Osteoblast (primary cell): Measurements from ENCODE around the gene DEFB125. TPM values are rescaled to one million over a fixed set of nuclear protein-coding genes. Genes with fewer than 3 reads are reported as not detected.

Experiments
- DNase-seq: peaks from one replicate; pipeline ENCODE4 v3.0.0; 2011; ENCODE audit warnings: low spot score, mixed read lengths; ENCODE audit not compliant: insufficient read length; ENCODE audit errors: missing footprints
- H2AFZ ChIP-seq: 2 replicates; pipeline ENCODE4 v1.6.0; 2011; ENCODE audit warnings: mild to moderate bottlenecking, low read length
- H3K27ac ChIP-seq: 2 replicates; pipeline ENCODE4 v1.5.1; 2011; ENCODE audit warnings: mild to moderate bottlenecking, low read depth, low read length, moderate library complexity
- H3K27me3 ChIP-seq: 2 replicates; pipeline ENCODE4 v1.6.0; 2012; ENCODE audit warnings: mild to moderate bottlenecking, control low read depth, inconsistent platforms, low read length, moderate library complexity; ENCODE audit not compliant: insufficient read depth
- H3K36me3 ChIP-seq: 2 replicates; pipeline ENCODE4 v1.5.1; 2011; ENCODE audit warnings: mild to moderate bottlenecking, low read length, control low read depth, moderate library complexity; ENCODE audit not compliant: insufficient read depth
- H3K4me1 ChIP-seq: 2 replicates; pipeline ENCODE4 v1.5.1; 2011; ENCODE audit warnings: mild to moderate bottlenecking, low read length, control low read depth, moderate library complexity; ENCODE audit not compliant: insufficient read depth
- H3K4me2 ChIP-seq: 2 replicates; pipeline ENCODE4 v1.6.0; 2011; ENCODE audit warnings: mild to moderate bottlenecking, low read length; ENCODE audit not compliant: insufficient read depth
- H3K4me3 ChIP-seq: fragments of 200-600 bp; sonication (generic); 3 replicates; pipeline ENCODE4 v1.5.1; 2012; ENCODE audit warnings: mild to moderate bottlenecking, low read length, inconsistent platforms; ENCODE audit not compliant: insufficient read depth
- H3K79me2 ChIP-seq: 2 replicates; pipeline ENCODE4 v1.6.0; 2012; ENCODE audit warnings: mild to moderate bottlenecking, low read length, control low read depth, inconsistent platforms; ENCODE audit not compliant: insufficient read depth
- H3K9me3 ChIP-seq: 2 replicates; pipeline ENCODE4 v1.5.1; 2011; ENCODE audit warnings: low read depth, low read length, control low read depth
- H4K20me1 ChIP-seq: 2 replicates; pipeline ENCODE4 v1.6.0; 2012; ENCODE audit warnings: mild to moderate bottlenecking, low read length, control low read depth; ENCODE audit not compliant: insufficient read depth
- CTCF ChIP-seq: IDR thresholded peaks from 2 replicates; pipeline ENCODE4 v1.5.1; 2011; ENCODE audit warnings: mild to moderate bottlenecking, low read depth, low read length, moderate library complexity; ENCODE audit errors: extremely low read depth
- total RNA-seq: library from RNA; depleted of rRNA; stranded (reverse); fragments of >200 nt; gene quantifications from 2 replicates; pipeline ENCODE4 v1.2.3, GENCODE V29; 2012

The DEFB125 gene
- total RNA-seq, 1 donor, result not detected

GRCh38 chr20:62487-62886 is 25.0 kb upstream of the DEFB125 start:
- no peaks in the 10 kb centered on the region for H3K79me2 ChIP-seq

GRCh38 chr20:64026-64603 is 23.4 kb upstream of the DEFB125 start:
- H3K4me3 ChIP-seq, result no peak overlapping the region
- H3K36me3 ChIP-seq, result no peaks in the 10 kb centered on the region
- H3K79me2 ChIP-seq, result no peaks in the 10 kb centered on the region
- no peak overlapping the region for H3K4me2 ChIP-seq
- no peak overlapping the region for H3K27ac ChIP-seq
- peaks cover 6% of the 10 kb centered on the region for H3K9me3 ChIP-seq
- no peaks in the 10 kb centered on the region for H4K20me1 ChIP-seq
- H3K4me1 ChIP-seq, result no peaks in the 10 kb centered on the region
- DNase-seq, result no peak
- no peak for TF ChIP-seq CTCF
- H2AFZ ChIP-seq, result no peak overlapping the region
- no peaks in the 10 kb centered on the region for H3K27me3 ChIP-seq

More at GRCh38 chr20:62487-62886, 25.0 kb upstream of the DEFB125 start:
- no peak overlapping the region for H2AFZ ChIP-seq
- H3K4me2 ChIP-seq, result no peak overlapping the region
- H3K4me1 ChIP-seq, result no peaks in the 10 kb centered on the region
- no peaks in the 10 kb centered on the region for H3K36me3 ChIP-seq
- no peaks in the 10 kb centered on the region for H3K27me3 ChIP-seq
- DNase-seq, result no peak
- H3K27ac ChIP-seq, result no peak overlapping the region
- no peak overlapping the region for H3K4me3 ChIP-seq
- no peak for TF ChIP-seq CTCF
- no peaks in the 10 kb centered on the region for H4K20me1 ChIP-seq
- H3K9me3 ChIP-seq, result peaks cover 6% of the 10 kb centered on the region

GRCh38 chr20:64766-65322 is 22.6 kb upstream of the DEFB125 start:
- Histone ChIP-seq H3K9me3 (peaks cover 6% of the 10 kb centered on the region), H4K20me1 (no peaks in the 10 kb centered on the region), H3K4me3 (no peak overlapping the region), H3K4me1 (no peaks in the 10 kb centered on the region), H3K27me3 (no peaks in the 10 kb centered on the region), H3K4me2 (no peak overlapping the region), H3K79me2 (no peaks in the 10 kb centered on the region), H3K36me3 (no peaks in the 10 kb centered on the region), H3K27ac (no peak overlapping the region), H2AFZ (no peak overlapping the region)
- TF ChIP-seq CTCF, result no peak
- DNase-seq, result no peak

- H3K27ac ChIP-seq, result no peak overlapping the region
- no peak overlapping the region for H3K4me3 ChIP-seq
- H3K4me1 ChIP-seq, result no peaks in the 10 kb centered on the region
- H3K36me3 ChIP-seq, result no peaks in the 10 kb centered on the region
- no peak overlapping the region for H2AFZ ChIP-seq
- no peak for TF ChIP-seq CTCF
- H3K9me3 ChIP-seq, result no peaks in the 10 kb centered on the region
- no peak overlapping the region for H3K4me2 ChIP-seq
- H3K79me2 ChIP-seq, result no peaks in the 10 kb centered on the region
- no peaks in the 10 kb centered on the region for H4K20me1 ChIP-seq
- DNase-seq, result no peak
- H3K27me3 ChIP-seq, result no peaks in the 10 kb centered on the region
Measured at GRCh38 chr20:77231-77630, 10.2 kb upstream of the DEFB125 start.
